A549 treated with DMSO at 1 μM for 4 hours (cell line): ENCODE measurements around the gene MINPP1. TPM values are rescaled to one million over a fixed set of nuclear protein-coding genes. Genes with fewer than 3 reads are reported as not detected.

Source experiments
- total RNA-seq: library from RNA; stranded (reverse); fragments of 200-300 nt; extraction: Qiagen RNA extraction; gene quantifications from 5 replicates; pipeline ENCODE4 v1.2.3, GENCODE V29; 2022; ENCODE audit warnings: low read depth

Gene MINPP1, protein sequence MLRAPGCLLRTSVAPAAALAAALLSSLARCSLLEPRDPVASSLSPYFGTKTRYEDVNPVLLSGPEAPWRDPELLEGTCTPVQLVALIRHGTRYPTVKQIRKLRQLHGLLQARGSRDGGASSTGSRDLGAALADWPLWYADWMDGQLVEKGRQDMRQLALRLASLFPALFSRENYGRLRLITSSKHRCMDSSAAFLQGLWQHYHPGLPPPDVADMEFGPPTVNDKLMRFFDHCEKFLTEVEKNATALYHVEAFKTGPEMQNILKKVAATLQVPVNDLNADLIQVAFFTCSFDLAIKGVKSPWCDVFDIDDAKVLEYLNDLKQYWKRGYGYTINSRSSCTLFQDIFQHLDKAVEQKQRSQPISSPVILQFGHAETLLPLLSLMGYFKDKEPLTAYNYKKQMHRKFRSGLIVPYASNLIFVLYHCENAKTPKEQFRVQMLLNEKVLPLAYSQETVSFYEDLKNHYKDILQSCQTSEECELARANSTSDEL
- total RNA-seq = 24.1 to 32.9 TPM (median 29.3 TPM) in 5 replicates

DNA sequence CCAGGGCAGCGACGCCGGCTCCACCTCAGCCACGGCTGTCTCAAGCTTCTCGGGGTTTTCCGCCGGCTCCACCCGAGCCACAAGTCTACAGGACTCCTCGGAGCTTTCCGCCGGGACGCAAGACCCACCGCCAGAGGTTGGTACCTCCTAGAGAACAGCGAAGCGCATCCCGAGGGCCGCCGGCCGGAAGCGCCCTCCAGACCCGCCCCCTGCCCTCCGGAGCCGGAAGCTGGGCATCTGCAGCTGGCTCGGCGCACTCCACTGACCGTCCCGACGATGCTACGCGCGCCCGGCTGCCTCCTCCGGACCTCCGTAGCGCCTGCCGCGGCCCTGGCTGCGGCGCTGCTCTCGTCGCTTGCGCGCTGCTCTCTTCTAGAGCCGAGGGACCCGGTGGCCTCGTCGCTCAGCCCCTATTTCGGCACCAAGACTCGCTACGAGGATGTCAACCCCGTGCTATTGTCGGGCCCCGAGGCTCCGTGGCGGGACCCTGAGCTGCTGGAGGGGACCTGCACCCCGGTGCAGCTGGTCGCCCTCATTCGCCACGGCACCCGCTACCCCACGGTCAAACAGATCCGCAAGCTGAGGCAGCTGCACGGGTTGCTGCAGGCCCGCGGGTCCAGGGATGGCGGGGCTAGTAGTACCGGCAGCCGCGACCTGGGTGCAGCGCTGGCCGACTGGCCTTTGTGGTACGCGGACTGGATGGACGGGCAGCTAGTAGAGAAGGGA is at the start of gene MINPP1:
Gene MINPP1, plus strand, starts transcription at position 254 of the 726 bp plus-strand sequence. Its CDS starts 23 bp downstream, at position 277.

Other genes with a start within 250 kb of the MINPP1 start
- 1.2 to 2.3 TPM (median 1.4 TPM) in 5 replicates for gene NUTM2D, start 147.1 kb upstream of the MINPP1 start, total RNA-seq
- 24.4 to 31.0 TPM (median 28.1 TPM) in 5 replicates for gene PAPSS2, start 155.0 kb downstream of the MINPP1 start, total RNA-seq